HG02852 (cell line): ENCODE measurements around the gene ABRACL.
A peak's percentile ranks its signal among the peaks of the same experiment; 100 is the strongest.
"Not testable (repeated sequence)": the region's sequence is repeated elsewhere in the genome, so short reads cannot be mapped to it uniquely, and the experiment has no call there.

ENCODE experiments used
- ATAC-seq: cut with Tn5 transposase; IDR thresholded peaks from one replicate; pipeline ENCODE4 v1.9.1; 2021; ENCODE audit warnings: mild to moderate bottlenecking, moderate library complexity; ENCODE audit not compliant: unreplicated experiment

Gene ABRACL

GRCh38 chr6:139028658-139029469, at the start of gene ABRACL:
ABRACL (plus strand) TSS chr6:139028745; CDS start chr6:139034161, 5,416 bp downstream.
- peak; percentile 70 for ATAC-seq

GRCh38 chr6:138979365-138979764, 49.2 kb upstream of the ABRACL start:
- ATAC-seq = no peak

GRCh38 chr6:138979813-138980668, 48.5 kb upstream of the ABRACL start:
- peak; percentile 65 for ATAC-seq

GRCh38 chr6:138981416-138981815, 47.1 kb upstream of the ABRACL start:
- ATAC-seq = no peak

- ATAC-seq = no peak
These were observed 42.0 kb upstream of the ABRACL start for GRCh38 chr6:138986578-138986977.

GRCh38 chr6:138987080-138987642, 41.4 kb upstream of the ABRACL start:
- ATAC-seq = no peak

- peak; percentile 88 for ATAC-seq
These were observed 40.7 kb upstream of the ABRACL start, which contains the start of gene REPS1 for GRCh38 chr6:138987643-138988468. REPS1 (minus strand) TSS chr6:138988253; CDS start chr6:138987682, 571 bp downstream.

- peak; percentile 13 for ATAC-seq
These were observed 40.1 kb upstream of the ABRACL start for GRCh38 chr6:138988469-138988834.

GRCh38 chr6:138989098-138989983, 39.2 kb upstream of the ABRACL start:
- no peak for ATAC-seq

GRCh38 chr6:138991206-138991605, 37.3 kb upstream of the ABRACL start:
- ATAC-seq = no peak

GRCh38 chr6:138992965-138993364, 35.6 kb upstream of the ABRACL start:
- ATAC-seq = not testable (repeated sequence)

- ATAC-seq = not testable (repeated sequence)
These were observed 35.1 kb upstream of the ABRACL start for GRCh38 chr6:138993410-138993809.

GRCh38 chr6:138996524-138996923, 32.0 kb upstream of the ABRACL start:
- no peak for ATAC-seq

GRCh38 chr6:138997136-138997535, 31.4 kb upstream of the ABRACL start:
- ATAC-seq = no peak

GRCh38 chr6:138999949-139000725, 28.4 kb upstream of the ABRACL start:
- no peak for ATAC-seq

GRCh38 chr6:139003751-139004150, 24.8 kb upstream of the ABRACL start:
- ATAC-seq = no peak

- ATAC-seq = no peak
These were observed 22.1 kb upstream of the ABRACL start for GRCh38 chr6:139006477-139006876.

GRCh38 chr6:139007428-139007827, 21.1 kb upstream of the ABRACL start:
- ATAC-seq = no peak

GRCh38 chr6:139008117-139008516, 20.4 kb upstream of the ABRACL start:
- ATAC-seq = no peak
